Liver (tissue), 9 donors: ENCODE results near the gene DNAJA3. TPM values are rescaled to one million over a fixed set of nuclear protein-coding genes. Genes with fewer than 3 reads are reported as not detected.

Experiments
- DNase-seq: peaks from one replicate; pipeline ENCODE4 v3.0.0-alpha.2; 2017; ENCODE audit warnings: low spot score
- H3K27ac ChIP-seq, 2 donors: one replicate each; pipeline ENCODE4 v1.7.0; 2013; ENCODE audit warnings: inconsistent platforms in 2 of 2, low read length in 2 of 2, control low read depth in 1 of 2, low read depth in 1 of 2, mild to moderate bottlenecking in 1 of 2
- H3K27me3 ChIP-seq, 4 donors: one replicate each; pipeline versions ENCODE4 v1.6.1 to v1.7.0; 2013; ENCODE audit warnings: low read length in 3 of 4, inconsistent platforms in 1 of 4, mild to moderate bottlenecking in 1 of 4, moderate library complexity in 1 of 4; ENCODE audit not compliant: control insufficient read depth in 4 of 4, insufficient read depth in 4 of 4
- H3K36me3 ChIP-seq, 4 donors: one replicate each; pipeline versions ENCODE4 v1.6.1 to v1.7.0; 2013; ENCODE audit warnings: low read length in 3 of 4, mild to moderate bottlenecking in 3 of 4, low read depth in 1 of 4, moderate library complexity in 1 of 4; ENCODE audit not compliant: control insufficient read depth in 4 of 4, insufficient read depth in 3 of 4
- H3K4me1 ChIP-seq, 4 donors: one replicate each; pipeline versions ENCODE4 v1.6.1 to v1.7.0; 2013; ENCODE audit warnings: low read length in 3 of 4, mild to moderate bottlenecking in 3 of 4, moderate library complexity in 1 of 4; ENCODE audit not compliant: control insufficient read depth in 4 of 4, insufficient read depth in 4 of 4
- H3K4me3 ChIP-seq, 3 donors: one replicate each; pipeline versions ENCODE4 v1.6.1 to v1.7.0; 2013; ENCODE audit warnings: low read length in 3 of 3, control low read depth in 1 of 3, low read depth in 1 of 3, mild to moderate bottlenecking in 1 of 3
- H3K9ac ChIP-seq, 2 donors: one replicate each; pipeline ENCODE4 v1.7.0; 2013; ENCODE audit warnings: low read length in 2 of 2, mild to moderate bottlenecking in 2 of 2, moderate library complexity in 2 of 2, control low read depth in 1 of 2, low read depth in 1 of 2
- H3K9me3 ChIP-seq, 4 donors: one replicate each; pipeline versions ENCODE4 v1.6.1 to v1.7.0; 2013; ENCODE audit warnings: low read length in 3 of 4; ENCODE audit not compliant: control insufficient read depth in 4 of 4
- ATF3 ChIP-seq: IDR thresholded peaks from 2 replicates; pipeline ENCODE4 v1.6.1; 2016; ENCODE audit warnings: antibody characterized with exemption
- CTCF ChIP-seq: fragments of 150-350 bp; IDR thresholded peaks from 2 replicates; pipeline ENCODE4 v1.5.1; 2017; ENCODE audit warnings: improper control_type of control experiment, low read depth, low read length; ENCODE audit not compliant: missing input control
- EGR1 ChIP-seq, 2 donors: IDR thresholded peaks; 2 replicates each; pipeline ENCODE4 v1.6.1; 2016 to 2018; ENCODE audit warnings: antibody characterized with exemption in 2 of 2, low read depth in 2 of 2
- NR2F2 ChIP-seq: IDR thresholded peaks from 2 replicates; pipeline ENCODE4 v1.6.1; 2016; ENCODE audit warnings: antibody characterized with exemption
- RAD21 ChIP-seq, 2 donors: IDR thresholded peaks; 2 replicates each; pipeline ENCODE4 v1.6.1; 2016; ENCODE audit warnings: antibody characterized with exemption in 2 of 2, mild to moderate bottlenecking in 2 of 2
- RXRA ChIP-seq, 2 donors: IDR thresholded peaks; 2 replicates each; pipeline ENCODE4 v1.6.1; 2017 to 2018; ENCODE audit warnings: antibody characterized with exemption in 2 of 2, mild to moderate bottlenecking in 1 of 2
- SP1 ChIP-seq: IDR thresholded peaks from 2 replicates; pipeline ENCODE4 v1.6.1; 2018; ENCODE audit warnings: antibody characterized with exemption, mild to moderate bottlenecking
- TAF1 ChIP-seq: conservative IDR thresholded peaks from 2 replicates; pipeline ENCODE4 v1.6.1; 2016; ENCODE audit warnings: antibody characterized with exemption, mild to moderate bottlenecking
- WGBS: extraction: QIAGEN DNeasy Blood & Tissue Kit; methylation state at CpG from one replicate; pipeline ENCODE4 v1.1.7; 2013; 5-methylcytosine and 5-hydroxymethylcytosine counted together
- polyA plus RNA-seq, 2 donors: library from polyadenylated mRNA; stranded (reverse) in 1 of 2; unstranded in 1 of 2; fragments of 200-250 nt in 1 of 2; fragments of >200 nt in 1 of 2; fragmentation: Nextera tagmentation in 1 of 2; extraction: Ambion mirVana in 1 of 2; gene quantifications; one replicate each; pipeline versions ENCODE4 v1.2.1 to v1.2.3, GENCODE V29; 2013 to 2015
- total RNA-seq, 2 donors: library from RNA; depleted of rRNA; stranded (reverse); fragments of >200 nt; gene quantifications; one replicate each; pipeline ENCODE4 v1.2.3, GENCODE V29; 2014
- donor health status: healthy.
- donor health status: healthy.
- donor health status: healthy.
- donor health status: healthy.
- donor health status: healthy.

DNAJA3 gene
- total and polyA plus RNA-seq, 4 donors: 39.6 to 86.3 (median 65.6) TPM

- Histone ChIP-seq H3K9ac (no peak overlapping the region), H3K36me3 (peaks cover 3 to 7% (median 5%) of the 10 kb centered on the region in 4 donors), H3K27ac (no peak overlapping the region), H3K4me1 (peaks cover 0 to 6% (median 0%) of the 10 kb centered on the region in 4 donors), H3K27me3 (no peaks in the 10 kb centered on the region), H3K9me3 (no peaks in the 10 kb centered on the region), H3K4me3 (no peak overlapping the region)
- 30% methylated on average over 29 of the region's 29 CpGs for WGBS
- TF ChIP-seq CTCF (peak; percentile 86), TAF1 (no peak), SP1 (no peak), RAD21 (IDR thresholded peaks at IDR 0.05) (peak; percentile 95 to 96), RXRA (IDR thresholded peaks at IDR 0.05) (peak in 1 of 2 donors; percentile 15)
- peak; percentile 90 for DNase-seq
Measured at GRCh38 chr16:4402439-4403132, 23.1 kb upstream of the DNAJA3 start.

DNA sequence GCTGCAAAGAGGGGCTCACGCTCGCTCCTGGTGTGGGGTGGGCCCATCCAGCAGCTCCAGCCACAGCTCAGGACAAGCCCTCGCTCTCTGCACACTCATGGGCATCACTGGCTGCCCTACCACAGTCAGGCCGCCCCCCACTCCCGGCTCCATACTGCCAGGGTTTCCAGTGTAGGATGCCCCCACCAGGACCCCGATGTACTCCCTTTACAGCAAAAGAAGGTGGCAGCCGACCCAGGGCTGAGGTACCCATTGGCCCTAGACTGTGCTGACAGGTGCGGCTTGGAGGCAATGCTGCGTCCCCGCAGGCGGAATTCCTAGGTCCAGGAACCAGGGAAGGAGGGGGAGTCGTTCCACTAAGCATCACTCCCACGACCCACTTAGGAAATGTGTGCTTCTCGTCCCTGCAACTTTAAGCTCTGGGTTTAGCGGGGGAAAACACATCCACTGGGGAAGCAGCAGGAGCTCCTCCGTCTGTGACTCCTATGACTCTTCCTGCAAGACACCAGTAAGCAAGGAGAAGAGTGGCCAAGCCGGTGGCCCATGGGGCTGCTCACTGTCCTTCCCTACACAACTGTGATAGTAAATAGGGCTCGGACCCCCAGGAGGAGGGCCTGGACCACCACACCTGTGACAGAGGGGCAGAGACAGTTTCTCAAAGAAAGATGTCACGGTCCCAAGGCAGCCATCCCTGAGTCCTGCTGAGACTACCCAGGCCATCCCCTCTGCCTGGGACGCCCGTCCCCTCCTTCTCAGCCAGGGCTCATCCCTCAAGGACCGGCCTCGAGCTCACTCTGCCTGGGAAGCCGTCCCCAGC lies 22.3 kb upstream of the DNAJA3 start:
- Histone ChIP-seq H3K36me3 (peaks cover 3 to 9% (median 6%) of the 10 kb centered on the region in 4 donors), H3K27me3 (no peaks in the 10 kb centered on the region), H3K4me1 (peaks cover 0 to 6% (median 0%) of the 10 kb centered on the region in 4 donors), H3K4me3 (no peak overlapping the region), H3K9ac (no peak overlapping the region), H3K9me3 (no peaks in the 10 kb centered on the region), H3K27ac (no peak overlapping the region)
- WGBS: 85% methylated on average over 24 of the region's 24 CpGs
- TF ChIP-seq RXRA (IDR thresholded peaks at IDR 0.05) (no peak), NR2F2 (no peak), SP1 (no peak), EGR1 (IDR thresholded peaks at IDR 0.05; ENCODE audit: low read depth in 2 of 2) (no peak), ATF3 (no peak)
- DNase-seq: no peak

DNA sequence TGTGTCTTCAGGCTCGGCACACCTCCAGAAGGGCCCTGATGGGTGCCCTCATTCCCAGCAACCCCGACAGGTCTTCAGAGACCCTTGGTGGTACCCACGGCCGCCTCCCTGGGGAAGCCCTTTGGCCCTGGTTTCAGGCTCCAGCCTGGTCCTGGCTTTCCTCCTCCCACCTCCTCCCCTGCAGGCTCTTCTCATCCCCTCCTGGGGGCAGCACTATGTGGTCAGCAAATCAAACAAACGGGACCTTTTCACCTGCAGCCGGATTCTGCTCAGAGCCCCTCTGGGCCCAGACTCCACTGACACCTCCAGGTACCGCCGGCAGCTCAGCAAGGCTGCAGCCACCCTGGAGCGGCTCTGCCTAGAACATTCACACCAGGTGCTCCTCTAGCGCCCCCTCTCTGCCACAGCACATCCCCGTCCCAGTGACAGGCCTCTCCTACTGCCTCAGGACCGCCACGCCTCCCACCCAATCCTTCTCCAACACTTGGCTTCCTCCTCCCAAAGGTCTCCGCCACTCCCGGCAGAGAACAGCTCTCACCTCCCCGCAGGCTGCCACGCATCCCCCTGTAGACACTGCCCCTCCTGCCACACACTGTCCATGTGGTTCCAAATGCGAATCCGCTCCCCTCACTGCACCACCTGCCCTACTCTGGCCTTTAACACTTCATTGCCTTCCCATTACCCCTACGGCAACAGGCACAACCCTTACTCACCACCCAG lies 21.3 kb upstream of the DNAJA3 start:
- no peak overlapping the region for H3K4me3 ChIP-seq
- no peaks in the 10 kb centered on the region for H3K27me3 ChIP-seq
- 84% methylated on average over 20 of the region's 20 CpGs for WGBS
- H3K36me3 ChIP-seq: peaks cover 4 to 9% (median 7%) of the 10 kb centered on the region in 4 donors
- peaks cover 0 to 6% (median 0%) of the 10 kb centered on the region in 4 donors for H3K4me1 ChIP-seq
- no peak overlapping the region for H3K27ac ChIP-seq
- TF ChIP-seq RXRA (IDR thresholded peaks at IDR 0.05) (no peak), RAD21 (IDR thresholded peaks at IDR 0.05) (peak; percentile 27 to 62), CTCF (peak; percentile 16)
- DNase-seq: peak; percentile 48
- no peaks in the 10 kb centered on the region for H3K9me3 ChIP-seq
- H3K9ac ChIP-seq: no peak overlapping the region
